Measurements from ENCODE around the gene BMPR1B.

DNA sequence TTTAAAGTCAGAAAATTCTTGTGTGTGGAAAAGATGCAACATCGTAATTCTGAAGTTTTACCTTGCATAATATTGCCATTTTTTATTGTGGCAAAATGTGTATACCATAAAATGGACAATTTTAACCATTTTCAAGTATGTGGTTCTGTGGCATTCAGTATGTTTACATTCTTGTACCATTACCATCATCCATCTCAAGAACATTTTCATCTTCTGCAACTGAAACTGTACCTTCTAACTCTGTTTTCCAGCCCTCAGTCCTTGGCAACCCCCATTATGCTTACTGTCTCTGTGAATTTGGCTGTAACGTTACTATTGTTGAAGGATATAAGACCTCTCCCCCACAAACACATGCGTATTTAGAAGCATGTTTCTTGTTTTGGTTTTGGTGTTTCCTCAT, 123.2 kb downstream of the BMPR1B start:
- TF ChIP-seq, protein P1, sequence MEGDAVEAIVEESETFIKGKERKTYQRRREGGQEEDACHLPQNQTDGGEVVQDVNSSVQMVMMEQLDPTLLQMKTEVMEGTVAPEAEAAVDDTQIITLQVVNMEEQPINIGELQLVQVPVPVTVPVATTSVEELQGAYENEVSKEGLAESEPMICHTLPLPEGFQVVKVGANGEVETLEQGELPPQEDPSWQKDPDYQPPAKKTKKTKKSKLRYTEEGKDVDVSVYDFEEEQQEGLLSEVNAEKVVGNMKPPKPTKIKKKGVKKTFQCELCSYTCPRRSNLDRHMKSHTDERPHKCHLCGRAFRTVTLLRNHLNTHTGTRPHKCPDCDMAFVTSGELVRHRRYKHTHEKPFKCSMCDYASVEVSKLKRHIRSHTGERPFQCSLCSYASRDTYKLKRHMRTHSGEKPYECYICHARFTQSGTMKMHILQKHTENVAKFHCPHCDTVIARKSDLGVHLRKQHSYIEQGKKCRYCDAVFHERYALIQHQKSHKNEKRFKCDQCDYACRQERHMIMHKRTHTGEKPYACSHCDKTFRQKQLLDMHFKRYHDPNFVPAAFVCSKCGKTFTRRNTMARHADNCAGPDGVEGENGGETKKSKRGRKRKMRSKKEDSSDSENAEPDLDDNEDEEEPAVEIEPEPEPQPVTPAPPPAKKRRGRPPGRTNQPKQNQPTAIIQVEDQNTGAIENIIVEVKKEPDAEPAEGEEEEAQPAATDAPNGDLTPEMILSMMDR (IDR thresholded peaks at IDR 0.05; ENCODE audit: poor library complexity) = no peak
- no peak for TF ChIP-seq EZH2 (IDR thresholded peaks at IDR 0.05; ENCODE audit: borderline replicate concordance)

Measured in hepatocyte (in vitro differentiated cells).